Stimulated activated CD4-positive, alpha-beta T cell treated with anti-CD3 and anti-CD28 coated beads, Interleukin-15, amount 100 ng/mL, for 48 hours (primary cell): ENCODE measurements around the gene DNMT1.
"Not testable (repeated sequence)": the region's sequence is repeated elsewhere in the genome, so short reads cannot be mapped to it uniquely, and the experiment has no call there.

Experiments used
- DNase-seq, 2 donors: peaks; one replicate each; pipeline ENCODE4 v3.0.0-alpha.2; 2020; ENCODE audit warnings: low read depth in 2 of 2

DNMT1 gene

DNA sequence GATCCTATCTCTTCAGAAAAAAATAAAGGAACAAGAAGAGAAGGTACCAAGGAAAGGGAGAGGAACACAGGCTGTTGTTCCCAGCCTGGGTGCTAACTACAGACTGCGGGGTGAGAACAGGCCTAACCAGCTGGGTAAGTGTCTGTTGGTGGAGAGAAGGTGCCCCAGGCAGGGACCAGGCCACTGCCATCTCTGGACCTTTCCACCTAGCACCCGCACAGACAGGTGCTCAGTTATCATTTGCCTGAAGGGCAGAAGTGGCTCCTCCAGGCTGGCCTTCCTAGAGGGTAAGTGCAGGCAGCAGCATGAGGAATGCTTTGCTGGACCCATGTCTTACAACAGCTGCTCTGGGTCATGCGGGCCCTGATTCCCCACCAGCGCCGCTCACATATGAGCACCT is 10.1 kb downstream of the DNMT1 start:
- no peak for DNase-seq

DNA sequence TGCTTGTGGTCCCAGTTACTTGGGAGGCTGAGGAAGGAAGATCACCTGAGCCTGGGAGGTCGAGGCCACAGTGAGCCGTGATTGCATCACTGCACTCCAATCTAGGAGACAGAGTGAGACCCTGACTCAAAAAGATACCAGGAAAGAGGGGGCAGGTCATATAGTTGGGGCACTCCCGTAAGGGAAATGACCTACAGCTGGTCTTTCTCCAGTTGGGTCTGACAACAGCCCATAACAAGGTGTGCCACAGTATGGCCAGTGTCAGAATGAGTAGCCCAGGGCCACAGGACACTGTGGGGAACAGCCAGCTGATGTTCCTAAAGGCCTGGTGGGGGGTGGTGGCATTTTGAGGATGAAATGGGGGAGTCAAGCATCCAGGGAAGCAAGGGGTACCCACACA is 10.8 kb downstream of the DNMT1 start:
- no peak for DNase-seq

DNA sequence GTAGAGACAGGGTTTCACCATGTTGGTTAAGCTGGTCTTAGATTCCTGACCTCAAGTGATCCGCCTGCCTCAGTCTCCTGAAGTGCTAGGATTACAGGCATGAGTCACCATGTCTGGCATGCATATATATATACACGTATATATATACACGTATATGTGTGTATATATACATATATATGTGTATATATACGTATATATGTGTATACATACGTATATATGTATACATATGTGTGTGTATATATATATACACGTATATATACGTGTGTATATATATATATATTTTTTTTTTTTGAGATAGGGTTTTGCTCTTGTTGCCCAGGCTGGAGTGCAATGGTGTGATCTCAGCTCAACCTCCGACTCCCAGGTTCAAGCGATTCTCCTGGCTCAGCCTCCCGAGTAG is 11.9 kb downstream of the DNMT1 start:
- DNase-seq: no peak

DNA sequence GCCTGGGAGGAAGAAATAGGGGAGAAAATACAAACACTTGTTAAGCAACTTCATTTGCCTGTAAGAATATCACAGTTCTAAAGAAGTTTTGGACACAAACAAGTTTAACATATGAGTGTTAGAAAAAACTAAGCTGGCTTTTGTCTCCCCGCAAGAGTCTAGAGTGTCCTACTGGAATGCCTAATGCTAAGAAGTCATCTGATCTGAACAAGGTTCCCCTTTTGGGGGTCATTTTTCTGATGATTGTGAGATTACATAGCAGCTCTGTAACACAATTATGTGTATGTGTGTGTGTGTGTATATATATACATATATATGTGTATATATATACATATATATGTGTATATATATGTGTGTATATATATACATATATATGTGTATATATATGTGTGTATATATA is 12.7 kb downstream of the DNMT1 start:
- DNase-seq: no peak

DNA sequence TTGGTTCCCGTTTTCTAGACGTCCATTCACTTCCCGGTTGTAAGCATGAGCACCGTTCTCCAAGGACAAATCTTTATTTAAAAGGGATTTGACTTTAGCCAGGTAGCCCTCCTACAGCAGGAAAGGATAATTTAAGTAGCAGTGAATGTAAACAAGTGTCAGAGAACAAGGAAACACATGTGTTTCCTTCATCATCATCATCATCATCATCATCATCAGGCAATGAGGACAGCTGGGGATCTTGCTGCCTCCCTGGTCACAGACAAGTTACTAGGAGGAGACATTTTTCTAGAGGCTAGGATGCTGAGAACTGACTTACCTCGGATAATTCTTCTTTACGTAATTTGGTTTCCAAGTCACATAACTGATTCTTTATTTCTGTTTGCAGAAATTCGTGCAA is 14.3 kb downstream of the DNMT1 start:
- no peak for DNase-seq

DNA sequence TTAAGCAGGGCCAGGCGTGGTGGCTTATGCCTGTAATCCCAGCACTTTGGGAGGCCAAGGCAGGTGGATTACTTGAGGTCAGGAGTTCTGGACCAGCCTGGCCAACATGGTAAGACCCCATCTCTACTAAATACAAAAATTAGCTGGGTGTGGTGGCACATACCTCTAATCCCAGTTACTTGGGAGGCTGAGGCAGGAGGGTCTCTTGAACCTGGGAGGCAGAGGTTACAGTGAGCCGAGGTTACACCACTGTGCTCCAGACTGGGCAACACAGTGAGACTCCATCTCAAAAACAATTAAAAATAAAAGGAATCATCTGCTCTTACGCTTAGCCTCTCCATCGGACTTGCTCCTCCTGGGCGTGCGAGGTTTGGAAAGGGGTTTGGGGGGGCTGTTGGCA is 14.7 kb downstream of the DNMT1 start:
- DNase-seq: not testable (repeated sequence)

DNA sequence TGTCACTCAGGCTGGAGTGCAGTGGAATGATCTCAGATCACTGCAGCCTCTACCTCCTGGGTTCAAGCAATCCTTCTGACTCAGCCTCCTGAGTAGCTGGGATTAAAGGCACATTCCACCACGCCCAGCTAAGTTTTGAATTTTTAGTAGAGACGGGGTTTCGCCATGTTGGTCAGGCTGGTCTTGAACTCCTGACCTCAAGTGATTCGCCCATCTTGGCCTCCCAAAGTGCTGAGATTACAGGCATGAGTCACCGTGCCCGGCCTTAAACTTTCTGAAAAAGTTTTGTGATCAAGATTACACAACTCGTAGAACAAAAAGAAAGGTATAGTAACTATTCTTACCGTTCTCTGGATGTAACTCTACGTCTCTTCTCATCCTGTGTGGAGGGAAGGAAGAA is 21.2 kb downstream of the DNMT1 start:
- DNase-seq: no peak

DNA sequence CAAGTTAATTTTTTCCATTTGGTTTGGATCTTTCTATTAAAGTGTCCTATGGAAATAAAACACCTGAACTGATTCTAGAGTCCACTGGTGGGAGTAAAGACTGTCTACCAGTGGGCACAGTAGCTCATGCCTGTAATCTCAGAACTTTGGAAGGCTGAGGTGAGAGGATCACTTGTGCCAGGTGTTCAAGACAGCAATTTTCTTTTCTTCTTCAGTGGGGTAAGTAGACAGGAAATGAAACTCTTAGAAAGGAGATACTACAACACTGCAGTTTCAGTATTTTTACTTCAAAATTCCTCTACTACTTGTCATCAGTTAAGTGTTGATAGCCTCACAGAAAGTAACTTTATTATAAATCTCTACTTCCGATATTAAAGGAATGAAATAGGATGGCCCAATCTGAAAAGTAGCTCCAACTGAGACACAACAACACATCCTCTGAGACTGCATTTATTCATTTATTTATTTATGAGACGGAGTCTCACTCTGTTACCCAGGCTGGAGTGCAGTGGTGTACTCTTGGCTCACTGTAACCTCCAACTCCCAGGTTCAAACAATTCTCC is 26.3 kb downstream of the DNMT1 start:
- no peak for DNase-seq

DNA sequence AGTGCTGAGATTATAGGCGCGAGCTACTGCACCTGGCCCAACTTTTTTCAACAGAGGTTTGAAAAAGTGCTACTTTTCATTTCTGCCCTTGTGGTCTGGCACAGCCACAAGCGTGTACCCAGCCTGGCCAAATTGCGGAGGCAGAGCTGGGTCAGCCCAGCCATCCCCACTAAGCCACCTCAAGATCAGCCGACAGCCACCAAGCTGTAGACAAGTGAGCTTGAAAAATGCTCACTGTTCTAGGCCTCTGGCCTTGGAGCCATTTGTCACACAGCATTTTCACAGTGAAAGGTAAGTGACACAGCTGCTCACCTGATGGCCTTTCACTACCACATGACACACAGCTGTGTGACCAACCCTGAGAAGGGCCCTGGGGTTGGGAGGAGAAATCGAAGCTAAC is 27.3 kb downstream of the DNMT1 start:
- DNase-seq: no peak

DNA sequence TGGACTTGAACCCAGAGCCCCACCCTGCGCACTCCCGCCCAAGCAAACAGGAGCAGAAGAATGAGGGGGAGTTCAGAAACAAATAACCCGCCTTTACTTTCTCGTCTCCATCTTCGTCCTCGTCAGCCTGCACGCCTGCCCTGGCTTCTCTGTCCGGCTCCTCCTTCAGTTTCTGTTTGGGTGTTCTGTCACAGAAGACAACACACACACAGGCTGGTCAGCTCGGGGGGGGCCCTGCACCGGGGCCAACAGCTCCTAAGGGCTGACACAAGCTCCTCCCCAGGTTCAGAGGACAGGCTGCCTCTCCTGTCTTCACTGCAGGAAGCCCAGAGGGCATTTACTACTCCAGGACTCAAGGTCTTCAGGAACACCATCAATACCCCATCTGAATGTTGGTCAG is 28.3 kb downstream of the DNMT1 start:
- not testable (repeated sequence) for DNase-seq

DNA sequence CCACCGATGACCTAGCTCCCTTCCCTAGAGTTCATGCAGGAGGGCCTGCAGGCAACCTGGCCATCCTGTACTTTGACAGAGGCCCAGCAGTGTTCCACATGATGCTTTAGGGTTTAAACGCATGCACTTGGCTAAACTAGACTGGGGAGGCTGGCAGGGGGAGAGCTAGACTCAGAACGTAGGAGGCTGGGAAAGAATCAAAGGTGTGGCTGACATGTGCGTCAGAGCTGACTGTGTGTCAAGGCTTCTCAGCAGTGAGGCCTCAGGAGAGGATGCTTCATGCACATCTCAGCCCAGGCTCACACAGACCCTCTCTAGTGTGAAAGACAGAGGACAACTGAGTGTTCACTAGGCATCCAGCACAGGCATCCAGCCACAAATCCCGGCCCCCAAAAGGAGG is 28.7 kb downstream of the DNMT1 start:
- DNase-seq: no peak

DNA sequence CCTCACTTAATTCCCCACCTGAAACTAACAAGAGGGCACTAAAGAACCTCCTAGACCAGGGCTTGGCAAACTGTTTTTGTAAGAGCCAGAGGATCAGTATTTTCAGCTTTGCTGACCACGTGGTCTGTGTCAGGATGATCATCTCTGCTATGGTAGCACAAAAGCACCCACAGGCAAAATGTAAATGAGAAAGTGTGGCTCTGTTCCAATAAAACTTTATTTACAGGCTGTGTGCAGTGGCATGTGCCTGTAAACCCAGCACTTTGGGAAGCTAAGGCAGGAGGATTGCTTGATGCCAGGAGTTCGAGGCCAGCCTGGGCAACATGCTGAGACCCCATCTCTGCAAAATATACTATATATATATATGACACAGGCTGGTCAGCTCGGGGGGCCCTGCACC is 31.2 kb downstream of the DNMT1 start:
- DNase-seq: no peak

DNA sequence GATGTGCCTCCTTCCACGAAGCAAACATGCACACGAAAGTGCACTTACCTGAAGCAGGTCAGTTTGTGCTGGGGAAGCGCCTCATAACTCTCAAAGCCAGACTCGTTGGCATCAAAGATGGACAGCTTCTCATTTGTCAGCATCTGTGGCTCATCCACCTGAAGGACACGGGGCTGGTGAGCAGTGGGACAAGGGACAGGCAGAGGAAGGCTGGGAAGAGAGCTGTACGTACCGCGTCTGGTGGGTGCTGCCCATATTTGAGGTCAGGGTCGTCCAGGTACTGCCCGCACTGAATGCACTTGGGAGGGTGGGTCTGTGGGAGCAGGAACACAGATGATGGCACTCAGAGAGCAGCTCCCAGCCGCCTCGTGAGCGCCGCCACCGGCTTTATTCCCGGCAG is 35.1 kb downstream of the DNMT1 start:
- no peak for DNase-seq

DNA sequence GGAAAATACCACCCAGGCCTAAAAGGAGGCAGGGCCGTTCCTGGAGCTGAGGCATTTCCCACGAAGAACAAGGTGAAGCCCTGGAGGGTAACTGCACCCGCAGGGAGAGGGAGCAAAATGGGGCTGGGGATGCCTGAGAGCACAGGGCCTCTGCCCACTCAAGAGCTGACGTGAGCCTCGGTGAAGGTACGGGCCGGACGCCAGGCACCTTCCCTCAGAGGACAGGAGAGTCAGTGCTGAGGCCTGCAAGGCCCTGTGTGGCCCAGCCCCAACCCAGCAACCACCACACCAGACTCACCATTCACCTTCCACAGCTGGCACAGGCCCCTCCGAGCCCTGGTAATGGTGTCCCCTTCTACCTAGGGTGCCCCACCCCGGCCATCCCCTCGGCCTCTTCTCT is 36.3 kb downstream of the DNMT1 start:
- DNase-seq: no peak

DNA sequence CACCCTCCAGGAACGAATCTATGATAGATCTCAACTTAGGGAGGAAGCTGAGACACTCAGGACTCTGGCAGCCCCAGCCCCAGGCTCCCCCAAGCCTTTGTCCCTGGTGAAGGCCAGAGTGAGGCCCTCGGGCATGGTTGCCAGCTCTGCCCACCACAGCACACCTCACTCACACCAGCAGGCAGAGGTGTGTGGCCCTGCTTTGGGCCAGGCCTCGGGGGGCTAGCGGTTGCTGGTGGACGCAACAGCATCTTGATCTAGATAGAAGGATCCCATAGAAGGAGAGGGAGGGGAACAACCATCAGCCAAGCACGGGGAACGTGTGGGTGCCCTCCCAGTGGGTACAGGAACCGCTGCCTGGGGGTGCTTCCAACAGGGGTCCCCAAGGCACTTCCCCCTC is 36.7 kb downstream of the DNMT1 start:
- no peak for DNase-seq

DNA sequence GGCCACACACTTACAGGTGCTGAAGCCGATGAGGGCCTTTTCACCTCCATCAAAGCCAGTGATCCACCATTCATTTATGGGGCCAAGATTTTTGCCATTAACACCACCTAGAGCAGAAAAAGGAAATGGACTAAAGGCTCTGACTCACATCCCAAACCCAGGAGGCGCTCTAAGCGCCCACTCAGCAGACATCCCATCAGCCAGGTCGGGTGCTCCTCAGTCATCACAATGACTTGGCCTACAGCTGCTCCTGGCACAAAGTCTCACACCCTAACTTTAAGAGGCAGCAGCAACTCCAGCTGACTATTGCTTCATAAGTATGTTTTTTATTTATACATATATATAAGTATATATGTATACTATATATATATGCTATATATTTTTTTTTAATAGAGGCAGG is 38.9 kb downstream of the DNMT1 start:
- no peak for DNase-seq

DNA sequence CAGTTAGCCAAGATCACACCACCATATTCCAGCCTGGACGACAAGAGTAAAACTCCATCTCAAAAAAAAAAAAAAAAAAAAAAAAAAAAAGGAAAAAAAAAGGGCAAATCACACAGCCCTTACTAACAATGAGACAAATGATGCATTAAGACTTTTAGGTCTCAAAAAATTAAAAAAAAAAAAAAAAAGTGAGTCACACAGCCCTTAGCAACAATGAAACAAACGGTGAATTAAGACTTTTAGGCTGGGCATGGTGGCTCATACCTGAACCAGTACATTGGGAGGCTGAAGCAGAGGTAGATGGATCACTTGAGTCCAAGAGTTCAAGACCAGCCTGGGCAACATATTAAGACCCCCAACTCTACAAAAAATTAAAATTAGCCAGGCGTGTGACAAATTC is 42.7 kb downstream of the DNMT1 start:
- DNase-seq: no peak

DNA sequence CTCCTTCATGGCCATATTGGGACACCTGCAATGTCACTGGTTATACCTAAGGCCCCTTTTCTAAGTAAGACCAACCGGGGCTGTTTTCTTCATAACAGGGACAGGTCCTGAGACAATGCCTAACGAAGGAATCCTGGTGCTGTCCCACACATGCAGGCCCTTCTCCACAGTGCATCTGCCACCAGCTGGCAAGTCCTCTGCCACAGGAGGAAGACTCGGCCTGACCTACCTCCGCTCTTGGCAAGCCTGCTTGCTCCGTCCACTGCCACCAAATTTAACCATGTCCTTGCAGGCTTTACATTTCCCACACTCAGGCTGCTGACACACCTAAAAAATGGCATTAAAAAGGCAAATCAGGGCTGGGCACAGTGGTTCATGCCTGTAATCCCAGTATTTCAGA is 43.2 kb downstream of the DNMT1 start:
- no peak for DNase-seq

DNA sequence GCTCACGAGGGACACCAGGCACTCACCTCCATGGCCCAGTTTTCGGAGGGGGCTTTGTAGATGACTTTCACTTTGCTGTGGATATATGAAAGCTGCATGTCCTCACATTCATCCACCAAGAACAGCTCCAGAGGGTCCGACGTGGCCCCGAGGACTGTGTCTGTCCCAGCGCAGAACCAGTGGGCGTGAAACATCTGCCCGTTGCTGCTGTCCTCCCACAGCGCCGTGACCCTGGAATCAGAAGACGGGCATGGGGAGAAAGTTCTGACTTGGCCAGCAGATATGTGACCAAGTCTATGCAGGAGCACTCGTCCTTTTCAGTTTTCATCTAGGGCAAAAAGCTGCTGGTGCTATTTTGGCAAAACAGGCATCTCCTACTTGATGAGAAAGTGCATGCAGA is 45.3 kb downstream of the DNMT1 start:
- no peak for DNase-seq

DNA sequence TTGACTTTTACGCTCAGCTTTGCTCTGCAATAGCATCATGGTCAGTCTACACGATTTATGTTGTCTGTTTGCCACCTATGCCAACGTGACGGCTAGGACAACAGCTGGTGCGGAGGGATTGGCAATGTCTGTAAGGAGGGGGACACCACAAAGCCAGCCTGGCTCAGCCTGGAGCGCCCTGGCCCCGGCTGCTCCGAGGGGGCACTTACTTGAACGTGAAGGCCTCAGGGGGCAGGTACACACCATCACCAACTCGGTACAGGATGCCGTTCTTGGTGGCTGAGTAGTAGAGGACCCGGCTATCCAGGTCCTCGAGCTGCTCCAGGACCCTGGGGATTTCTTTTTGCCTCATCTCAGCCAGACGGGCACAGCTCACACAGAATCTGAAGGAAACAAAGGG is 48.6 kb downstream of the DNMT1 start:
- DNase-seq: no peak

DNA sequence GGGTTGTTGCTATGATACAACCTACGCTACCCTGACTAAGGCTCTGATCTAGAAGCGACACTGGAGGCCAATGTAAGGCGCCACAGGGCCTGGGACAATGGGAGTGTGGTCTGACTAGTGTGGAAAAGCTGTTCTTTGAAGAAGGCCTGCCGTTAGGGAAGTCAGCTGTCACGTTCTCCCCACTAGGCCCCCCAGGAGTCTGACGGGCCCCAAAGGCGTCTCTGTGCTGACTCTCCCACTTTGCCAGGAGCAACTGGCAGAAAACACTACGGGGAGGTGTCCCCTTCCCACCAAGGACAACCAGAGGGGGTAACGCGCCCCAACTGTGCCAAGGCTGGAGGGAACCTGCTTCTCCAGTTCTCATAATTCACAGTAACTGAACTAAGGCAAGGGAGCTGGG is 49.7 kb downstream of the DNMT1 start:
- no peak for DNase-seq

DNA sequence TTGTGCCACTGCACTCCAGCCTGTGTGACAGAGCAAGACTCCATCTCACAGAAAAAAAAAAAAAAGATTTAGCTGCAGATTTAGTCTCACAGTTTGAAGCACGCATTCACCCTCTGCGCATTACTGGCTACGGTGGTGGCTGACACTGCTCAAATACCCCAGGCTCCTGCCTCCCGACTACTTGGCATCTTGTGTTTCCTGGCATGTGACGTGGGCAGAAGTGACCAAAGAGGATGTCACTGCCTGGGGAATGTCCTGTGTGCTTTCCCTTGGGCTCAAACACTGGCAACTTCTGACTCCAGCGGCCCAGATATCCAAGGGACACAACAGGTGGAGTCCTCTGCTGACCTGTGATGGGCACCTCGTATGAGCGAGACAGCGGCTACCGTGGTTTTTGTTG is 50.4 kb downstream of the DNMT1 start:
- DNase-seq: no peak

DNA sequence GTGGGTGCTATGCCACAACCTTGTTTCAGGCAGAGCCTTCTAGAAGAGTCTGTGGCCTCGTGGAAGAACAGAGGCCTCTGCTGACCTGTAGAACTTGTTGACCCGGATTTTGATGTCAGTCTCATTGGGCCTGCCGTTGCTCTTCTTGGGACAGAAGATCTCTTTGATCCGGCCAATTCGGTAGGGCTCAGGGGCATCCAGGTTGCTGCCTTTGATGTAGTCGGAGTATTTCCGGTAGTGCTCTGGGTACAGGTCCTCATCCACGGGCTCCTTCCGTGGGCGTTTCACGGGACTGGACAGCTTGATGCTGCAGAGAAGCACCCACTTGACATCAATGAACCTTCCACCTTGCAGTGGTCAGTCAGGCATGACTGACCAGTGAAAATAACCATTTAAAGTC is 51.1 kb downstream of the DNMT1 start:
- DNase-seq: no peak

DNA sequence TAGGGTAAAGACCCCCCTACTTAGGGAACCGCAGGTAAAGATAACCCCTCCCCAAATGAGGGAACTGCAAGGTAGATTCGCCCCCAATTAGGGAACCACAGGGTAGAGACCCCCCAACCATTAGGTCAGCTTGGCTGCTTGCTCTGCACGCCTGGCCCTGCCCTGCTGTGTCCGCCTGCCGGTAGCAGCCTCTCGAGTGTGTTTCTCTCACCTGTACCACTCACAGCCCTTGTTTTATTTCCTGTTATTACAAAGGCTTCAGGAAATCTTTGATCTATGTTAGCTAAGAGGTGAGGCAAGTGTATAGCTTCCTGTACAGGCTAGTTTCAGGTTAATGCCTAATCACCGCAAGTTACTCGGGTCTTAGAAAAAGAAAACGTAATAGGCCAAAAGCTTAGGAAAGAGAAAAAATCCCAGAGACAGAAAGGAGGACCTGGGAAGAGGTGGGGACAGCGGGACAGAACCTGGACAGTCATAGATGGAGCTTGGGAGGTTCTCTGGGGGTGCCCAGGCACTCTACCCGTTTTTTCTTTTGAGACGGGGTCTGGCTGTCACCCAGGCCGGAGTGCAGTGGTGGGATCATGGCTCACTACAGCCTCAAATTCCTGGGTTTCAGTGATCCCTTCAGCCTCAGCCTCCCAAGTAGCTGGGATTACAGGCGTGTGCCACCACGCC is 51.9 kb downstream of the DNMT1 start:
- DNase-seq: no peak
